Fibroblast of lung (primary cell): ENCODE data around the gene ZNF182.

Experiments
- EZH2 ChIP-seq: IDR thresholded peaks from 2 replicates; pipeline ENCODE4 v1.5.1; 2012; ENCODE audit warnings: low read length, control low read depth, mild to moderate bottlenecking; ENCODE audit errors: missing control alignments
- TF ChIP-seq, protein P1 (sequence below), 2 donors: IDR thresholded peaks in 1 of 2; conservative IDR thresholded peaks in 1 of 2; 1 replicate in 1 of 2; 2 replicates in 1 of 2; pipeline ENCODE4 v1.5.1; 2011 to 2012; ENCODE audit warnings: low read length in 2 of 2, control low read depth in 1 of 2, inconsistent platforms in 1 of 2, low read depth in 1 of 2, mild to moderate bottlenecking in 1 of 2

DNA sequence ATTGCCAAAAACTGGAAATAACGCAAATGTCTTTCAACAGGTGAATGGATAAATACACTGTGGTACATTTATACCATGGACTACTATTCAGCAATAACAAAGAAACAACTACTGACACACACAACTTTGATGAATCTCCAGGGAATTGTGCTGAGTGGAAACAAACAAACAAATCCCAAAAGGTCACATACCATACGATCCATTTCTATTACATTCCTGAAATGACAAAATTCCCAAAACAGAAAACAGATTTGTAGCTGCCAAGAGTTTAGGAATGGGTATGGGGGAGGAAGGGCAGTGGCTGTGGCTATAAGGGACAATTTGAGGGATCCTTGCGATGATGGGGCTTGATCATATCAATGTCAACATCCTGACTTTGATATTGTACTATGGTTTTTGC lies 2.5 kb downstream of the ZNF182 start:
- TF ChIP-seq, protein P1, sequence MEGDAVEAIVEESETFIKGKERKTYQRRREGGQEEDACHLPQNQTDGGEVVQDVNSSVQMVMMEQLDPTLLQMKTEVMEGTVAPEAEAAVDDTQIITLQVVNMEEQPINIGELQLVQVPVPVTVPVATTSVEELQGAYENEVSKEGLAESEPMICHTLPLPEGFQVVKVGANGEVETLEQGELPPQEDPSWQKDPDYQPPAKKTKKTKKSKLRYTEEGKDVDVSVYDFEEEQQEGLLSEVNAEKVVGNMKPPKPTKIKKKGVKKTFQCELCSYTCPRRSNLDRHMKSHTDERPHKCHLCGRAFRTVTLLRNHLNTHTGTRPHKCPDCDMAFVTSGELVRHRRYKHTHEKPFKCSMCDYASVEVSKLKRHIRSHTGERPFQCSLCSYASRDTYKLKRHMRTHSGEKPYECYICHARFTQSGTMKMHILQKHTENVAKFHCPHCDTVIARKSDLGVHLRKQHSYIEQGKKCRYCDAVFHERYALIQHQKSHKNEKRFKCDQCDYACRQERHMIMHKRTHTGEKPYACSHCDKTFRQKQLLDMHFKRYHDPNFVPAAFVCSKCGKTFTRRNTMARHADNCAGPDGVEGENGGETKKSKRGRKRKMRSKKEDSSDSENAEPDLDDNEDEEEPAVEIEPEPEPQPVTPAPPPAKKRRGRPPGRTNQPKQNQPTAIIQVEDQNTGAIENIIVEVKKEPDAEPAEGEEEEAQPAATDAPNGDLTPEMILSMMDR (conservative IDR thresholded peaks at IDR 0.05 in 1 of 2, IDR thresholded peaks at IDR 0.05 in 1 of 2; ENCODE audit: low read depth in 1 of 2, low read length in 2 of 2), result no peak
- TF ChIP-seq EZH2, result no peak
